OCI-LY1 (cell line): Measurements from ENCODE around the gene OVOL3.

Experiments
- H2AFZ ChIP-seq: fragments of 200-600 bp; sonication (generic), shearing (Covaris generic); 2 replicates; pipeline ENCODE4 v1.6.0; 2014; ENCODE audit warnings: antibody characterized with exemption, mild to moderate bottlenecking, low read length
- H3F3A ChIP-seq: fragments of 200-600 bp; sonication (generic), shearing (Covaris generic); 2 replicates; pipeline ENCODE4 v1.6.0; 2014; ENCODE audit warnings: mild to moderate bottlenecking, antibody characterized with exemption, low read length, moderate library complexity; ENCODE audit not compliant: insufficient read depth
- H3K27ac ChIP-seq: fragments of 200-600 bp; sonication (generic); 2 replicates; pipeline ENCODE4 v1.5.1; 2014; ENCODE audit warnings: low read length, mixed run types, mild to moderate bottlenecking, low read depth; ENCODE audit not compliant: poor library complexity, severe bottlenecking
- H3K27me3 ChIP-seq: fragments of 200-600 bp; sonication (generic); 2 replicates; pipeline ENCODE4 v1.6.0; 2014; ENCODE audit warnings: antibody characterized with exemption, mild to moderate bottlenecking, low read length, moderate library complexity; ENCODE audit not compliant: insufficient read depth
- H3K36me3 ChIP-seq: fragments of 200-600 bp; sonication (generic); 2 replicates; pipeline ENCODE4 v1.6.1; 2014; ENCODE audit warnings: mild to moderate bottlenecking, antibody characterized with exemption, low read length, moderate library complexity, mixed read lengths; ENCODE audit not compliant: insufficient read depth
- H3K4me1 ChIP-seq: fragments of 200-600 bp; sonication (generic); 2 replicates; pipeline ENCODE4 v1.5.1; 2014; ENCODE audit warnings: mild to moderate bottlenecking, low read length, moderate library complexity; ENCODE audit not compliant: insufficient read depth, severe bottlenecking
- H3K4me2 ChIP-seq: fragments of 200-600 bp; sonication (generic), shearing (Covaris generic); 2 replicates; pipeline ENCODE4 v1.6.1; 2014; ENCODE audit warnings: low read length
- H3K4me3 ChIP-seq: fragments of 200-600 bp; sonication (generic); 2 replicates; pipeline ENCODE4 v1.5.1; 2014; ENCODE audit warnings: low read length, low read depth, mild to moderate bottlenecking, mixed read lengths; ENCODE audit not compliant: poor library complexity, severe bottlenecking
- H3K79me2 ChIP-seq: fragments of 200-600 bp; shearing (Covaris generic); 2 replicates; pipeline ENCODE4 v1.6.1; 2016; ENCODE audit warnings: mixed run types, low read length, mixed read lengths; ENCODE audit not compliant: insufficient read depth
- H3K9ac ChIP-seq: fragments of 200-600 bp; sonication (generic), shearing (Covaris generic); 2 replicates; pipeline ENCODE4 v1.6.1; 2014; ENCODE audit warnings: mild to moderate bottlenecking, low read length, mixed read lengths
- H3K9me2 ChIP-seq: fragments of 200-600 bp; sonication (generic), shearing (Covaris generic); 2 replicates; pipeline ENCODE4 v1.6.1; 2014; ENCODE audit warnings: low read depth, mild to moderate bottlenecking, low read length, mixed read lengths
- H3K9me3 ChIP-seq: fragments of 200-600 bp; shearing (Covaris generic); 2 replicates; pipeline ENCODE4 v1.6.1; 2014; ENCODE audit warnings: low read length, mixed read lengths
- H4K20me1 ChIP-seq: fragments of 200-600 bp; sonication (generic), shearing (Covaris generic); 2 replicates; pipeline ENCODE4 v1.6.0; 2016; ENCODE audit warnings: mild to moderate bottlenecking, low read length; ENCODE audit not compliant: insufficient read depth
- EZH2 ChIP-seq: fragments of 200-600 bp; sonication (generic), shearing (Covaris generic); IDR thresholded peaks from 2 replicates; pipeline ENCODE4 v1.8.0; 2017; ENCODE audit warnings: borderline replicate concordance, mixed run types, mild to moderate bottlenecking, antibody characterized with exemption, low read length, moderate library complexity, mixed read lengths
- TF ChIP-seq, protein P1 (sequence below): fragments of 200-600 bp; sonication (generic), shearing (Covaris generic); IDR thresholded peaks from 2 replicates; pipeline ENCODE4 v1.5.1; 2017; ENCODE audit warnings: mild to moderate bottlenecking, antibody characterized with exemption, low read length, moderate library complexity, mixed read lengths

OVOL3 gene

DNA sequence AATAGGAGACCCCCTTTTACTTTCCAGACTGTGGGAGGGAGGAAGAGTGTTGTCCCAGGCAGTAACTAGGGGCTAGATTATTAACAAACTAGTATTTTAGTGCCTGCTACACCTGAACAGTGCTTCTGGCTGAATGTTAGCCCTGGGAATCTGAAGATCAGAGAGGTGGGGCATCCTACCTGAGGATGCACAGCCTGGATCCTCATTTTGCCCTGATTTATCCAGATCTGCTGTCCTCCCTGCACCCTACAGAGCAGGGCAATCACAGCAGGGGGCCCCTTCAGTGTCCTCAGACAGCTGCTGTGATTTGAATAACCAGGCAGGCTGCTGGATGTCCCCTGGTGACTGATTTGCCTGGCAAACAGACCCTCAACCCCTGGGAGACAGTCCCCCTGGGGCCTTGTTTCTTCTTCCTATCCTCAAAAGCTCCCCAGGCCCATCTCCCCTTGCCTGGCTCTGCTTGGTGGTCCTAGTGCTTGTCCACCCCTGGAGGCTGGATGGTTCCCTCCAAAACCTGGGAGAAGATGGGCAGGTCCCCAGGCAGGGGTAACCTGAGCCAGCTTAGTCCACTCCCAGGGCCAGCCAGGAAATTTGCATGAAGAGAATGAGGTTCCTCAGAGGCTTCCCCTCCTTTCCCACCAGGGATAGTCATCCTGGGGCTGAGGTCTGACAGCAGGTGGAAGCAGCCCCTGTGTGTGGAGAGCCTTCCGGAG lies at the start of gene OVOL3:
OVOL3 (plus strand) TSS at position 657 of the 713 bp plus-strand sequence. CDS start 60 bp downstream, outside the sequence.
- H4K20me1 ChIP-seq = no peaks in the 10 kb centered on the region
- H3F3A ChIP-seq = 0 out of 2 replicates have a peak, but pooled peaks cover 2% of the 10 kb centered on the region
- no peak within 1 kb of the TSS for H3K9ac ChIP-seq
- H3K79me2 ChIP-seq = no peaks in the 10 kb centered on the region
- H3K27me3 ChIP-seq = no peaks in the 10 kb centered on the region
- no peak within 1 kb of the TSS for H3K4me2 ChIP-seq
- H3K9me2 ChIP-seq = no peaks in the 10 kb centered on the region
- H3K9me3 ChIP-seq = no peaks in the 10 kb centered on the region
- H3K36me3 ChIP-seq = peaks cover 37% of the 10 kb centered on the region
- H3K27ac ChIP-seq = no peak within 1 kb of the TSS
- TF ChIP-seq, protein P1, sequence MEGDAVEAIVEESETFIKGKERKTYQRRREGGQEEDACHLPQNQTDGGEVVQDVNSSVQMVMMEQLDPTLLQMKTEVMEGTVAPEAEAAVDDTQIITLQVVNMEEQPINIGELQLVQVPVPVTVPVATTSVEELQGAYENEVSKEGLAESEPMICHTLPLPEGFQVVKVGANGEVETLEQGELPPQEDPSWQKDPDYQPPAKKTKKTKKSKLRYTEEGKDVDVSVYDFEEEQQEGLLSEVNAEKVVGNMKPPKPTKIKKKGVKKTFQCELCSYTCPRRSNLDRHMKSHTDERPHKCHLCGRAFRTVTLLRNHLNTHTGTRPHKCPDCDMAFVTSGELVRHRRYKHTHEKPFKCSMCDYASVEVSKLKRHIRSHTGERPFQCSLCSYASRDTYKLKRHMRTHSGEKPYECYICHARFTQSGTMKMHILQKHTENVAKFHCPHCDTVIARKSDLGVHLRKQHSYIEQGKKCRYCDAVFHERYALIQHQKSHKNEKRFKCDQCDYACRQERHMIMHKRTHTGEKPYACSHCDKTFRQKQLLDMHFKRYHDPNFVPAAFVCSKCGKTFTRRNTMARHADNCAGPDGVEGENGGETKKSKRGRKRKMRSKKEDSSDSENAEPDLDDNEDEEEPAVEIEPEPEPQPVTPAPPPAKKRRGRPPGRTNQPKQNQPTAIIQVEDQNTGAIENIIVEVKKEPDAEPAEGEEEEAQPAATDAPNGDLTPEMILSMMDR = no peak
- no peak for TF ChIP-seq EZH2
- peaks cover 11% of the 10 kb centered on the region for H3K4me1 ChIP-seq
- no peak within 1 kb of the TSS for H3K4me3 ChIP-seq
- H2AFZ ChIP-seq = no peak within 1 kb of the TSS

DNA sequence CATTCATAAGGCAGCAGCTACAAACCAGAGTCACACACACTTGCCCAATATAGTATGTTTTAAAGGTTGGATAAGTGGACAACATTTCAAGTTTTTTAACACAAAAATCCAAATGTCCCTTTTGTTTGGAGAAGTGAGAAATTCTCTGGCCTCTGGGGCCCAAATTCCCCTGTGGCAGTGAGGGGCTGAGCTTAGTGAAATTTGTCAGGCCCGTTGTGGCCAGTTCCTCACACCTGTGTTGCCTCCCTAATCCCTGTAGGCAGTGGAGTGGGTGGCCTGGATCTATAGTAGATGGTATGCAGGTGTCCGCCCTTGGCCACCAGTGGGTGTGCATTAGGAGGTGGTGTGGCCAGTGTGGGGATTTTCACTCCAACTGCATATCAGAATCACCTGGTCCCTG lies 49.6 kb upstream of the OVOL3 start:
- Histone ChIP-seq H3K79me2 (peaks cover 14% of the 10 kb centered on the region), H3K9me3 (no peaks in the 10 kb centered on the region), H3K9ac (no peak overlapping the region), H3K4me3 (no peak overlapping the region), H4K20me1 (no peaks in the 10 kb centered on the region), H3K4me1 (peaks cover 10% of the 10 kb centered on the region), H3K4me2 (no peak overlapping the region), H3K36me3 (peaks cover 87% of the 10 kb centered on the region), H2AFZ (no peak overlapping the region), H3K9me2 (no peaks in the 10 kb centered on the region), H3K27me3 (no peaks in the 10 kb centered on the region), H3K27ac (no peak overlapping the region), H3F3A (no peaks in the 10 kb centered on the region)
- TF ChIP-seq, protein P1 = no peak
- TF ChIP-seq EZH2 = no peak

DNA sequence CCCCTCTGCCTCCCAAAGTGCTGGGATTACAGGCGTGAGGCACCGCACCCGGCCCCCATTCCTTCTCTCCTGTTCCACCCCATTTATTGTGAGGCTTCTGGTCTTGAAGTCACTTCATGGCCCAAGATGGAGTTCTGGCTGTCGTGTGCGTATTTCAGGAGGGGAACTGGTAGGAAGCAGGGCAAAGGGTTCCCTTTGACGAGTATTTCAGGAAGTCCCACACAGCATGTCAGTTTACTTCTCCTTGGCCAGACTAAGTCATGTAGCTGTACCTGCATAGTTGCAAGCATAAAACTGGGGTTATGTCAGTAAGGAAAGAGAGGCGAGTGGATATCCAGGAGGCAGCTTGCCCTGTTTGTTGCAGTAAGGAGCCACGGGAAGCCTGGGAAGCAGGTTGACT lies 46.1 kb upstream of the OVOL3 start:
- Histone ChIP-seq H2AFZ (no peak overlapping the region), H3K36me3 (peaks cover 78% of the 10 kb centered on the region)

More for the DNA sequence above, 46.1 kb upstream of the OVOL3 start:
- Histone ChIP-seq H3K4me1 (no peaks in the 10 kb centered on the region), H3F3A (no peaks in the 10 kb centered on the region), H3K9me3 (no peaks in the 10 kb centered on the region), H3K27me3 (no peaks in the 10 kb centered on the region), H3K79me2 (no peaks in the 10 kb centered on the region), H3K4me3 (no peak overlapping the region), H3K27ac (no peak overlapping the region), H4K20me1 (no peaks in the 10 kb centered on the region), H3K9me2 (no peaks in the 10 kb centered on the region), H3K9ac (no peak overlapping the region), H3K4me2 (no peak overlapping the region)
- TF ChIP-seq, protein P1 = no peak
- no peak for TF ChIP-seq EZH2
